GM19438 (cell line): Measurements from ENCODE around the gene RNF4.

Source experiments
- ATAC-seq: cut with Tn5 transposase; IDR thresholded peaks from one replicate; pipeline ENCODE4 v1.9.1; 2021; ENCODE audit warnings: low read depth; ENCODE audit not compliant: unreplicated experiment

Gene RNF4

DNA sequence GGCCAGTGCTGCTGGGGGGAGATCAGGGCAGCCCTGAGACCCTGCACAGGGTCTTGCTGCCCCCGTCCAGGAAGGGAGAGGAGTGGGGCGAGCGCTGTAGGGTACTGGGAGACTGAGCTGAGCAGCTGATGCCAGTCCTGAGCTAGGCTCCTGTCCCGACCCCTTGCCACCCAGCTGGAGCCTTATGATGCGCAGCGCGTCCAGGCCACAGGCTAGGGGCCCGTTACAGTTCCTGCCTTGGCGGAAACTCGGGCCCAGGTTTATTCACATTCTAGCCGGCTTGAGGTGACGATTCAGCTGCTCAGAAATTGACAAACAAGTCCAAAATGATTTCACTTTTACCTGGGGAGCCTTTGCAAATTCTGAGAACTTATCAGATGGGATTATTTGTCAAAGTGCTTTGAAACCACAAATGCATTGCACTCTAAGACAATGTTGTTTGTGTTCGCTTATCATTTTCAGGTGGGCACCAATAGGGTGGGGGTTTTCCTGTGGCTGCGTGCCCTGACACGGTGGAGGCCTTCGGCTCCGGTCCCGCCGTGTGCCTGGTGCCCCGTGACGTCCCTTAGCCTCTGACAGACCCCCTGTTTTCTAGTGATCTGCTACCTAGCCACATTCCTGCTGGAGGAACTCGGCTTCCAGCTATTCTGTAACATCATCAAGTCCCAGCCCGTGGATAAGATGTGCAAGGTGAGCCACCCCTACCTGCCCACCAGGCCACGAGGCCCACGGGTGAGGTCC, 31.3 kb upstream of the RNF4 start:
- no peak for ATAC-seq

DNA sequence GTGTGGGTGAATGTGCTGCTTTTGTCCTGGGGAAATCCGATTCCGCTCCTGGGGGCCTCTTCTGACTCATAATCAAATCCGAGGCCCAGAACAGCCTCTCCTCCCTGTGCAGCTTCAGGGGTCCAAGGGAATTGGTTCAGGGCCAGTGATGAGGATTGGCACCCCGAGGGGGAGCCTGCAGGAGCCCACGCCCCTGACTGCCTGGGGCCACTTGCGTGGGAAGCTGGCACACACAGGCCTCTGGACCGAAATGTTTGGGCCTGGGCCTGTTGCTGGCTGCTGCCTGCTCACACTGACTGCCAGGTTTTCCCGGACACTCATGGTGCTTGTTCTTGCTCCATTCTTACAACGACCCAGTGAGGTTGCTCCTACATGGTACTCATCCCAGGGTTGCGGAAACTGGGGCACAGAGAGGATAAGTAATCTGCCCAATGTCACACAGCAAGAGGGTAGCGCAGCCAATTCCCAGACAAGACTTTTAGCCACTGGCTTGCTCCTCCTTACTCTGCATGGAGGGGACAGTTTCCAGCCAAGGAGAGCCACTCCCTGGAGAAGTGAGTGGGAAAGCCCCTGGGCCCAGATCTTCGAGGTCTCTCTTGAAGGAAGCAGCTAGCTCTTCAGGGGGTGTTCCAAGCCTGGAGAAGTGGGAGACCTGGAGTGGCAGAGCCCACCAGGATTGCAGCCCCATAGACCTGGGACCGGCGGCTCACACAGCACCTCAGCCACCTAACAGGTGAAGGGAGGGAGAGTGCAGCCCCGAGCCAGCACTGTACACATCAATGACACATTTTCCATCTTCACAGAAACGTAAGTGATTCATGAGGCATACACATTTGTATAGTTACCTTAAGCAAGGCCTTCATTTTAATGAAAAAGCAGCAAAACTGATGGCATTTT, 29.8 kb upstream of the RNF4 start:
- ATAC-seq = no peak

DNA sequence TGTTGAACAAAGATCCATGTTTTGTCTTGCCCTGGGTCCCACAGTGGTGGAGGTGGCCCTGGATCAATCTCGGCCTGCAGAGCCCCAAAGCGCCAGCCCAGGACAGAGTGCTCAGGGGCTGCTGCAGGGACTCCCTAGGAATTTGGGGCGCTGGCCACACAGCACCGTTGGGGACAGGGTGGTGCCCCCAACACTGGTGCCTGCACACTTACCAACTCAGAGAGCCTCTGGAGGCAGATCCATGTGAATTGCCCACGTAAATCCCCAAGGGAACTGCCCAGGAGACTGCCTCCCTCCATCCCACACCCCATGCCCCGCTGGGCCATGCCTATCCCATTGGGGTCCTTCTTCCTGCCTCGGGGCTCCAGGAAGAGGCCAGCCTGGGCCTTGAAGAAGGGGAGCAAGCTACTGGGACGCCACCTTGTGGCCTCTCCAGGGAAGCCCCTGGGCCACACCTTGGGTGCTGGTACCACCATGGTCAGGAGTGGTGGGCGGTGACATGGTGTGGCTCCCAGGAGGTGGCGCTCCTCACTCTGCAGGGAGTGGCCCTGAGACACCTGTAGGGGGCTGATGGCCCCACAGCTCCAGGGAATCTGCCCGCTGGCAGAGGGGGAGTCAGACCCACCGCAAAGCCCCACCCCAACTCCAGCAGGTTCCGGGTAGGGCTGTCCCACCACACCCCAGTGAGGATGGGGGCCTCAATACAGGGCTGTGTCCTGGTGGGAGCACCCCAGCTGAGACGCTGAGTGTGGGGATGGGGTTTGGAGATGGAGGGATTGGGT, 27.3 kb upstream of the RNF4 start:
- ATAC-seq = peak; percentile 87

DNA sequence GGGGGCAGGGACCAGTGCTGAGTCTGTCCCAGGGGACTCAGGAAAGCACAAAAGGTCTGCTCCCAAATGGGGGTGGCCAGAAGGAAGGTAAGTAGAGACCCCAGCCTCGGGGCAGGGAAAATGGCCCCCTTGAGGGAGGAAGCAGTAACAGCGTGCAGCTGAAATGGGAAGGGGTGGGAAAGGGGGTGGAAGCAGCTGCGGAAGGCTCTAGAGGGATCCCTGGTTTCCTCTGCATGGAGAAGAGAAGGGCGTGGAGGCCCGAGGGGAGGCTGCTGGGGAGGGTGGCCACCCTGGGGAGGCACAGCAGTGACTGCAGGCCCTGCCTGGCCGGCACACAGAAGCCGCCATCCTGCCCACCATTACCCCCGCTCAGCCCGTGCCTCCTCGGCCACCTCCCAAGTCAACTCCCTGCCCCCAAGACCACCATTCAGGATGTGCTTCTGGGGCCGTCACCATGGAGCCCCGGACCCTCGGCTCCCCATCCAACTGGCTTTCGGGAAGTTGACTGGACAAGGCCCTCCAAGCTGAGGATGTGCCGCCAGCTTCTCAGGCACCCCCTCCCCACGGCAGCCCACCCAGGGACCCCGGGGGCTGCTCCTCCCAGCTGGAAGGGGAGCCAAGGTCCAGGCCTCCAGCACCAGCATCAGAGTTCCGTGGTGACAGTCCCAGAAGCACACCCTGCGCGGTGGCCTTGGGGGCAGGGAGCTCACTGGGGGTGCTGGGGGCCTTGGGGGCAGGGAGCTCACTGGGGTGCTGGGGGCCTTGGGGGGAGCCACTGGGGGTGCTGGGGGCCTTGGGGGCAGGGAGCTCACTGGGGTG, 26.5 kb upstream of the RNF4 start:
- ATAC-seq = no peak

DNA sequence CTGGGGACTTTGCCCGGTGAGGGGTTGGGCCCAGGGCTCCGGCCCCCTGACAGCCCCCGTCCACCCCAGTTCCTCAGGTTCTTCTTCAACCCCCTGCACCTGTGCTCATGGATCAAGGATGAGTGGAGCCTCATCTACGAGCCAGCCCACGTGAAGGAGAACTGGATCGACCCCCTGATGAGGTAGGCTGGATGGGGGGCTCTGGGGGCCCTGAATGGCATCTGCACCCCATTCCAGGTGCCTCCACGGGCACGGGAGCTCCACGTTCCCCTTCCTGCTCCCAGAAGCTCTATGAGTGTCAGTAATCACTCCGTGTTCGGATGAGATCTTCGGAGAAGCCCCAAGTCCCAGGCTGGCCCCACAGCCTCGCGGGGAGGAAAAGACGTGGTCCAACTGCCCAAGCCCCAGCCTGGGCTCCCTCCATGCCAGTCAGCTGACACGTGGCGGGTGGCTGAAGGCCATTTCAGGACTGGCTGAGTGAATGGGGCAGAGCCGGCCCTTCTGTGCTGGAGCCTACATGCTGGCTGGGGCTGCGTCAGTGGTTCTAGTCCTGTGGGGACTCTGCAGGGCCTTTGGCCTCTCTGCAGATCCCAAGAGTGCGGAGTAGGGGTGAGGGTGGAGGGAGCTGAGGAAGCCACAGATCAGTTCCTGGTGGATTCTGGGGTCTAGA, 25.7 kb upstream of the RNF4 start:
- ATAC-seq = no peak

DNA sequence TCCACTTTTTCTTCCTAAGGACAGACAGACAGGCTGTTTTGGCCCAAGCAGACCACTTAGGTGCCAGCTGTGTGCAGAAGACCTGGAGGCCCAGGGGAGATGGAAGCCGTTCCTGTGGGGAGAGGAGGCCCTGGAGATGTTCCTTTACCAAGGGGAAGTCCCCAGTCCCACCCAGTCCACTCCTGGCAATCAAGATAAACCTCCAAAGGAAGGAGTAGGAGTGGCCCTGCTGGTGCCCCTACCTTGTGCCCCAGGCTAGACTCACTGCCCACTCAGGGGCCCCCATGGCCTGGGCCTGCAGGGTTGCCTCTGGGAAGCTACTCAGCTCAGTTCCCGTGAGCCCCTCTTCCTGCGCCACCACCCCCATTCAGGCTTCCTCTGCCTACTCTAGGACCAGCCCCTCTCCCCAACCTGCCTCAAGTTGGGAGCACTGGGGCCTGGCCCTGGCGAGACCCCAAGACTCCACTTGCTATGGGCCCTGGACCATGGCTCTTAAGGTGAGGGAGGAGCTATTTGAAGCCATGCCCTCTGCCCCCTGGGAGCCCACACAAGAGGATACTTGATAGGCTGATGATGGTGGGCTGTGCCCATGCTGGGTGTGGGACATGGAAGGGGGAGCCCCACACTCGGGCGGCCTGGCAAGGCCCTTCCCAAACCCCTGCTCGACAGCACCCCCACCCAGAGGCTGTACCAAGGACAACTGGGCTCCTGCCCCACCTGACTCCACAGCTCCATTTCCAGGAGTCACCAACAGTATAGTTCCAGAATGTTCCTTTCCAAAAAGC, 24.8 kb upstream of the RNF4 start:
- no peak for ATAC-seq

DNA sequence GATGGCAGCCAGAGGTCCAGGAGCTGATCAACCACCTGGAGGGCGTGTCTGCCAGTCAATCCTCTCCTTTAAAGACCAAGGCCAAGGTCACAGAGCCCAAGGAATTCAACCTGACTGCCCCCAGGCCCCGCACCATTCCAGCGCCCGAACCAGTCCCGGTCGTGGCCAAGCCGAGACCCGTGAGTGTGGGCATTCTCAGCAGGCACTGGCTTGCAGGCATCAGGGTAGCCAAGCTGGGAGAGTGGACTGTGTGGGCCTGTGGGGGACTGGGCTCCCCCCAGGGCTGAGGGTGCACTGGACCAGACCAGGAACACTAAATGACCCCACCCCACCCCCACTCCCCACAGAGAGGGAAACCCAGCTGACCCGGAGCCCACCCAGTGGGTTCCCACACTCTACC, 23.8 kb upstream of the RNF4 start:
- no peak for ATAC-seq

- no peak for ATAC-seq
Observed at GRCh38 chr4:2445571-2445970, 23.3 kb upstream of the RNF4 start.

GRCh38 chr4:2446656-2447564, 22.0 kb upstream of the RNF4 start:
- no peak for ATAC-seq

GRCh38 chr4:2448589-2448988, 20.3 kb upstream of the RNF4 start:
- ATAC-seq = no peak

DNA sequence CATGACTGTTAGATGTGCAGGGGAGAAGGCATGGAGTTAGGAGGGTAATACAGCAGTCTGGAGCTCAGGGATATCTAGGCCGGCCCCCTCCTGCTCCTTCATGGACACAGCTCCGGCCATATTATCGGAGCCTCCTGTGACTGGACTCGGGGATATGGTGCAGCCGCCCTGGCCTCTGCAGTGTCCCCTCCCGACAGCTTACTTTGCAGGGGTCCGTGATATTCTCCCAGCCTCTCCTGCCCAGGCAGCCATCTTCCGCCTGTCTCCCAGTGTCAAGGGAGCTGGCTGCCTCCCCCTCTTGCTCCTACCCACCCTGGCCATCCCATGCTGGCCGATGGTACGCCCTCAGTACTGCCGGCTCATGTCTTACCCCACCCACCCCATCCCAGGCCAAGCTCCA, 19.9 kb upstream of the RNF4 start:
- ATAC-seq = no peak

GRCh38 chr4:2449511-2450392, 19.2 kb upstream of the RNF4 start:
- ATAC-seq = no peak

- ATAC-seq = no peak
Observed at GRCh38 chr4:2450394-2451035, 18.4 kb upstream of the RNF4 start.

GRCh38 chr4:2451036-2451520, 17.8 kb upstream of the RNF4 start:
- ATAC-seq = no peak

- ATAC-seq = no peak
Observed at GRCh38 chr4:2451821-2452785, 16.8 kb upstream of the RNF4 start.
